Measurements from ENCODE around the gene ITGA11.

DNA sequence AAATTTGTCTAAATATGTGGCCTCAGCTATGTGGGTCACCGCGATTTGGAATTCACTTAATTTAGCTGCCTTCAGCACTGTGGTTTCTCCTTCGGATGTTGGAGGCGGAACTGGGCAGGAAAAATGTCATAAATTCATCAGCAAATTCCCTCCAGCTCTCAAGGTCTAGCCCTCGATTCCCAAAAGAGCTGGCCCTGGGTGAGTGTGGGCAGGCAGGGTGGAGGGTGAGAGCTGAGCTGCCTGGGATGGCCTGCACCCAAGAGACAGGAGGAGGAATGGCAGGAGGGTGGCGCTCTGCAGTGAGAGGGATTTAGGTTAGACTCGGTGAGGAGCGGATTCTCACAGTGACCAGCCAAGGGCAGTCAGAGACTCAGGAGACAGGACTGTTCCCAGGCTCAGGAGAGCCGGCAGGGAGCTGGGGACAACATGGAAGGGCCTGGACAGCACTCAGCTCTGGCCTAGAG, 97.3 kb downstream of the ITGA11 start:
- no peak for TF ChIP-seq MAZ (IDR thresholded peaks at IDR 0.05; ENCODE audit: borderline replicate concordance, low read depth, low read length)
- TF ChIP-seq POLR2A (IDR thresholded peaks at IDR 0.05; ENCODE audit: low read depth, low read length) = no peak
- TF ChIP-seq, protein P1, sequence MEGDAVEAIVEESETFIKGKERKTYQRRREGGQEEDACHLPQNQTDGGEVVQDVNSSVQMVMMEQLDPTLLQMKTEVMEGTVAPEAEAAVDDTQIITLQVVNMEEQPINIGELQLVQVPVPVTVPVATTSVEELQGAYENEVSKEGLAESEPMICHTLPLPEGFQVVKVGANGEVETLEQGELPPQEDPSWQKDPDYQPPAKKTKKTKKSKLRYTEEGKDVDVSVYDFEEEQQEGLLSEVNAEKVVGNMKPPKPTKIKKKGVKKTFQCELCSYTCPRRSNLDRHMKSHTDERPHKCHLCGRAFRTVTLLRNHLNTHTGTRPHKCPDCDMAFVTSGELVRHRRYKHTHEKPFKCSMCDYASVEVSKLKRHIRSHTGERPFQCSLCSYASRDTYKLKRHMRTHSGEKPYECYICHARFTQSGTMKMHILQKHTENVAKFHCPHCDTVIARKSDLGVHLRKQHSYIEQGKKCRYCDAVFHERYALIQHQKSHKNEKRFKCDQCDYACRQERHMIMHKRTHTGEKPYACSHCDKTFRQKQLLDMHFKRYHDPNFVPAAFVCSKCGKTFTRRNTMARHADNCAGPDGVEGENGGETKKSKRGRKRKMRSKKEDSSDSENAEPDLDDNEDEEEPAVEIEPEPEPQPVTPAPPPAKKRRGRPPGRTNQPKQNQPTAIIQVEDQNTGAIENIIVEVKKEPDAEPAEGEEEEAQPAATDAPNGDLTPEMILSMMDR (conservative IDR thresholded peaks at IDR 0.05; ENCODE audit: low read depth, low read length) = no peak
- no peak for TF ChIP-seq CEBPB (IDR thresholded peaks at IDR 0.05; ENCODE audit: low read depth, low read length)
- no peak for TF ChIP-seq MXI1 (IDR thresholded peaks at IDR 0.05; ENCODE audit: borderline replicate concordance, low read depth, low read length)
- no peak for TF ChIP-seq BHLHE40 (IDR thresholded peaks at IDR 0.05; ENCODE audit: low read depth, low read length)
- no peak for TF ChIP-seq CHD1 (IDR thresholded peaks at IDR 0.05; ENCODE audit: low read depth, low read length)
- TF ChIP-seq, protein P2, sequence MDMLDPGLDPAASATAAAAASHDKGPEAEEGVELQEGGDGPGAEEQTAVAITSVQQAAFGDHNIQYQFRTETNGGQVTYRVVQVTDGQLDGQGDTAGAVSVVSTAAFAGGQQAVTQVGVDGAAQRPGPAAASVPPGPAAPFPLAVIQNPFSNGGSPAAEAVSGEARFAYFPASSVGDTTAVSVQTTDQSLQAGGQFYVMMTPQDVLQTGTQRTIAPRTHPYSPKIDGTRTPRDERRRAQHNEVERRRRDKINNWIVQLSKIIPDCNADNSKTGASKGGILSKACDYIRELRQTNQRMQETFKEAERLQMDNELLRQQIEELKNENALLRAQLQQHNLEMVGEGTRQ (IDR thresholded peaks at IDR 0.05; ENCODE audit: low read depth, low read length) = no peak
- no peak for TF ChIP-seq RAD21 (IDR thresholded peaks at IDR 0.05; ENCODE audit: low read length)
- TF ChIP-seq MAFK (IDR thresholded peaks at IDR 0.05; ENCODE audit: low read depth, low read length) = no peak
- no peak for TF ChIP-seq SMC3 (IDR thresholded peaks at IDR 0.05; ENCODE audit: low read depth, low read length)
- TF ChIP-seq, protein P3, sequence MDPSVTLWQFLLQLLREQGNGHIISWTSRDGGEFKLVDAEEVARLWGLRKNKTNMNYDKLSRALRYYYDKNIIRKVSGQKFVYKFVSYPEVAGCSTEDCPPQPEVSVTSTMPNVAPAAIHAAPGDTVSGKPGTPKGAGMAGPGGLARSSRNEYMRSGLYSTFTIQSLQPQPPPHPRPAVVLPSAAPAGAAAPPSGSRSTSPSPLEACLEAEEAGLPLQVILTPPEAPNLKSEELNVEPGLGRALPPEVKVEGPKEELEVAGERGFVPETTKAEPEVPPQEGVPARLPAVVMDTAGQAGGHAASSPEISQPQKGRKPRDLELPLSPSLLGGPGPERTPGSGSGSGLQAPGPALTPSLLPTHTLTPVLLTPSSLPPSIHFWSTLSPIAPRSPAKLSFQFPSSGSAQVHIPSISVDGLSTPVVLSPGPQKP (IDR thresholded peaks at IDR 0.05; ENCODE audit: borderline replicate concordance, low read depth, low read length) = no peak
- no peak for TF ChIP-seq RCOR1 (IDR thresholded peaks at IDR 0.05; ENCODE audit: insufficient replicate concordance, low read length)

Measured in IMR-90 (cell line).